ENCODE results near the gene SNX14. TPM values are rescaled to one million over a fixed set of nuclear protein-coding genes. Genes with fewer than 3 reads are reported as not detected.

Gene SNX14, protein sequence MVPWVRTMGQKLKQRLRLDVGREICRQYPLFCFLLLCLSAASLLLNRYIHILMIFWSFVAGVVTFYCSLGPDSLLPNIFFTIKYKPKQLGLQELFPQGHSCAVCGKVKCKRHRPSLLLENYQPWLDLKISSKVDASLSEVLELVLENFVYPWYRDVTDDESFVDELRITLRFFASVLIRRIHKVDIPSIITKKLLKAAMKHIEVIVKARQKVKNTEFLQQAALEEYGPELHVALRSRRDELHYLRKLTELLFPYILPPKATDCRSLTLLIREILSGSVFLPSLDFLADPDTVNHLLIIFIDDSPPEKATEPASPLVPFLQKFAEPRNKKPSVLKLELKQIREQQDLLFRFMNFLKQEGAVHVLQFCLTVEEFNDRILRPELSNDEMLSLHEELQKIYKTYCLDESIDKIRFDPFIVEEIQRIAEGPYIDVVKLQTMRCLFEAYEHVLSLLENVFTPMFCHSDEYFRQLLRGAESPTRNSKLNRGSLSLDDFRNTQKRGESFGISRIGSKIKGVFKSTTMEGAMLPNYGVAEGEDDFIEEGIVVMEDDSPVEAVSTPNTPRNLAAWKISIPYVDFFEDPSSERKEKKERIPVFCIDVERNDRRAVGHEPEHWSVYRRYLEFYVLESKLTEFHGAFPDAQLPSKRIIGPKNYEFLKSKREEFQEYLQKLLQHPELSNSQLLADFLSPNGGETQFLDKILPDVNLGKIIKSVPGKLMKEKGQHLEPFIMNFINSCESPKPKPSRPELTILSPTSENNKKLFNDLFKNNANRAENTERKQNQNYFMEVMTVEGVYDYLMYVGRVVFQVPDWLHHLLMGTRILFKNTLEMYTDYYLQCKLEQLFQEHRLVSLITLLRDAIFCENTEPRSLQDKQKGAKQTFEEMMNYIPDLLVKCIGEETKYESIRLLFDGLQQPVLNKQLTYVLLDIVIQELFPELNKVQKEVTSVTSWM
- 100 to 1,000 TPM in 3 of 4 donors, 10 to 100 TPM in 1; 91.2 to 123 (median 103) TPM for total RNA-seq

DNA sequence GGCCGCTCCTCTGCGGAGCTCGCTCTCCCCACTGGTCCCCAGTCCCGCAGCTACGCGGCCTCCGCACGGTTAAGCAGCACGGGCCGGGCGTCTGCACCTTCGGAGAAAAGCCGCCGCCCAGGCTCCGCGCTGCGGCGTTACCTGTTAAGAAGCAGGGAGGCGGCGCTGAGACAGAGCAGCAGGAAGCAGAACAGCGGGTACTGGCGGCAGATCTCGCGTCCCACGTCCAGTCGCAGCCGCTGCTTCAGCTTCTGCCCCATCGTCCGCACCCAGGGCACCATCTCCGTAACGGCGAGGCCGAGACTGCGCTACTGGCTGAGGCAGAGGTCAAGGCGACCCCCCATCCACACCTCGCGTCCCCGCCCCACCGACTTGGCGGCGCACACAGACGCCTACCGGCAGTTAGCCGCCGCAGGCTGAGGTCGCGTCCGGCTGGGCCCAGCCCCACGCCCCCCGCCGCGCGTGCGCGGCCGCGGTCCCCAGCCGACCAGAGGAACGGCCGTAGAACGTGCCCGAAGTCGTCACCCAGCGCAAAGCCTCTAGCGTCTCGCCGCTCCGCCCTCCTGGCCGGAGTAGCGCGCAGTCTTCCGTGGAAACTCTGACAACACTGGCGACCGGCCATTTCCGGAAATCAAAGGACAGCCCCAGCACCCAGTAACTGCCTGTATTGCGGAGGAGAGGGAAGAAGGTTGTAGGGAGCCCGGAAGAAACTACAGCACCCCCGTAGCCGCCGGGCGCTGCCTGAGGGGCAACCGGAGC, at the start of gene SNX14:
Gene SNX14, minus strand, starts transcription at position 421 of the 759 bp plus-strand sequence. Its CDS starts 140 bp downstream, at position 281.
- no peaks in the 10 kb centered on the region for H3K9me3 ChIP-seq
- H3K4me1 ChIP-seq = peaks cover 0 to 18% (median 5%) of the 10 kb centered on the region in 4 donors
- peak; percentile 79 to 97 (median 96) for DNase-seq
- peak within 1 kb of the TSS; percentile 83 to 99 (median 96) for H3K27ac ChIP-seq
- H3K27me3 ChIP-seq = no peaks in the 10 kb centered on the region
- H3K4me3 ChIP-seq = peak within 1 kb of the TSS; percentile 44 to 89 (median 82)
- peak; percentile 78 to 86 for TF ChIP-seq POLR2A (IDR thresholded peaks at IDR 0.05)
- TF ChIP-seq, protein P1, sequence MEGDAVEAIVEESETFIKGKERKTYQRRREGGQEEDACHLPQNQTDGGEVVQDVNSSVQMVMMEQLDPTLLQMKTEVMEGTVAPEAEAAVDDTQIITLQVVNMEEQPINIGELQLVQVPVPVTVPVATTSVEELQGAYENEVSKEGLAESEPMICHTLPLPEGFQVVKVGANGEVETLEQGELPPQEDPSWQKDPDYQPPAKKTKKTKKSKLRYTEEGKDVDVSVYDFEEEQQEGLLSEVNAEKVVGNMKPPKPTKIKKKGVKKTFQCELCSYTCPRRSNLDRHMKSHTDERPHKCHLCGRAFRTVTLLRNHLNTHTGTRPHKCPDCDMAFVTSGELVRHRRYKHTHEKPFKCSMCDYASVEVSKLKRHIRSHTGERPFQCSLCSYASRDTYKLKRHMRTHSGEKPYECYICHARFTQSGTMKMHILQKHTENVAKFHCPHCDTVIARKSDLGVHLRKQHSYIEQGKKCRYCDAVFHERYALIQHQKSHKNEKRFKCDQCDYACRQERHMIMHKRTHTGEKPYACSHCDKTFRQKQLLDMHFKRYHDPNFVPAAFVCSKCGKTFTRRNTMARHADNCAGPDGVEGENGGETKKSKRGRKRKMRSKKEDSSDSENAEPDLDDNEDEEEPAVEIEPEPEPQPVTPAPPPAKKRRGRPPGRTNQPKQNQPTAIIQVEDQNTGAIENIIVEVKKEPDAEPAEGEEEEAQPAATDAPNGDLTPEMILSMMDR (IDR thresholded peaks at IDR 0.05) = peak in 2 of 6 experiments; percentile 19 to 44
- no peaks in the 10 kb centered on the region for H3K36me3 ChIP-seq

DNA sequence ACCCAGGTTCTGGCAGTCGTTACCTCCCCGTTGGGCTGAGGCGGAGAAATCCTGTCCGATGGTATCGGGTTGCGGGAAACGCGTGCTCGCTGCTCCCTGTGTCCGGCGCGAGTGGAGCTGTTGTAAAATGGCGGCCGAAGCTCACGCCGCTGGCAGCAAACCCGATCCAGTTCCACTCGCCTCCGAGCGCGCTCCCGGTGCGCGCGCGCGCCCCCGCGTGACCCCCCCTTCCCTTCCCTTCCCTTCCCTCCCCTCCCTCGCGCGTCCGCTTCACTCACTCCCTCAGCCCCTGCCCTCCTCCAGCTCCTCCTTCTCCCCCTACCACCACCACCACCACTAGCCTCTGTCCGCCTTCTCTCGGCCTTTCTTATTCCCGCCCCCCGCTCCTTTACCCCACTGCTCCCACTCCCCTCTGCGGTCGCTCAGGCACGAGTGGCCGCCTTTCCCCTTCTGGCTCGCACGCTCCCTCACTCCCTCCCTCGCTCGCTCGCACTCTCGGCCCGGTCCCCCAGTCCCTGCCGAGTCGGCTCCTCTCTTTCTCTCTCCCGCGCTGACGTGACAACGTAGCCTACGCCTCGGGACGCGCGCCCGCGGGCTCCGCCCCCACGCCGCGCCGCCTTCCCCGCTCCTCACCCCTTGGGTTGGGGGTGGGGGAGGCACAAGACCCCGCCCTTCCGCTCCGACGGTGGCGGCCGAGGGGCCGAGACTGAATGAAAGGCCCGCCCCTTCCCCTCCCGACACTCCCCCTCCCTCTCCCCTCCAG, 49.3 kb upstream of the SNX14 start, which contains the start of gene SYNCRIP:
Gene SYNCRIP, minus strand, starts transcription at position 113 of the 763 bp plus-strand sequence. CDS start 1,447 bp downstream, outside the sequence.
- Histone ChIP-seq H3K4me1 (peaks cover 0 to 28% (median 5%) of the 10 kb centered on the region in 4 donors), H3K36me3 (peaks cover 0 to 18% (median 0%) of the 10 kb centered on the region in 3 donors), H3K9me3 (no peaks in the 10 kb centered on the region), H3K27ac (peak within 1 kb of the TSS; percentile 95 to 100 (median 100)), H3K4me3 (peak within 1 kb of the TSS; percentile 95 to 99 (median 98)), H3K27me3 (no peaks in the 10 kb centered on the region)
- peak; percentile 98 to 99 (median 98) for DNase-seq
- peak; percentile 92 to 97 for TF ChIP-seq POLR2A (IDR thresholded peaks at IDR 0.05)
- TF ChIP-seq, protein P1 (IDR thresholded peaks at IDR 0.05) = no peak

DNA sequence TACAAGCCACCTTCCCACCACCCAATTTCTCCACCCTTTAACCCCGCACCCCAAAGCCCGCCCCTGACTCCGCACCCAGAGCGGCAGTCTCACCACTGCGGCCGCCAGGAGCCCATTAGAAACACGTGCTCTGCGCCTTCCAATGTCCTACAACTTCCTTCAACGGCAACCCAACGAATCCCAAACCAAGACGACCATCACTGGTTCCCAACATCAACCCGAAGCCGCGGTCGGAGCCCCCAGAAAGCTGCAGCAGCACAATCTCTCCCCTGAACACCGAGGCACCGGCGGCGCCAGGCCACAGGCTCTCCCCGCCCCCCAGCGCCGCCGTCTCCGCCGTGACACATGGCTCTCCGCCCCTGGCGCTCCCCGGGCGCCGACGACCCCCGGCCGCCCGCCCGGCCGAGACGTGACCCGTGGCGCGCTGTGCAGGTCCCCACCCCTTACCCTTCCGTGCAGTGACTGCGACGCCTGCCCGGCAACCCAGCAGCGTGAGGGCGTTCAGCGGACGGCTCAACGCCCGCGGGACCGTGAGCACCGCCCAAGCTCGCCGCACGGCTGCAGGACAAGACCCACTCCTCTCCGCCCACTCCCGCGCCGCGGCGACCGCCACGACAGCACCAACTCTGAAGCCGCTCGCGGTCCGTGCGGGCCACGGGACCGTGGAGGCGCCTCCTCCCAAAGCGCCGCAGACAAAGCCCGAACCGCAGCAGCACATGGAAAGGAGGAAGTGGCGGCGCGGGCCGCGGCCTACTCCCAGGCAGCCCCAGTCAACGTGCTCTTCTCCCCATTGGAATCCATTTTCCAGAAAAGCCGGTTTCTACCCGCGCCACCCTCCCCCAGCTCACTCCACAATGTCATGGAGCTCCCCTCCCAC, 48.5 kb upstream of the SNX14 start:
- peak; percentile 57 to 78 (median 73) for DNase-seq
- H3K36me3 ChIP-seq = peaks cover 0 to 26% (median 0%) of the 10 kb centered on the region in 3 donors
- TF ChIP-seq, protein P1 (IDR thresholded peaks at IDR 0.05) = peak in 2 of 6 experiments; percentile 21 to 24
- no peak for TF ChIP-seq POLR2A (IDR thresholded peaks at IDR 0.05)
- H3K27me3 ChIP-seq = no peaks in the 10 kb centered on the region
- H3K9me3 ChIP-seq = no peaks in the 10 kb centered on the region
- H3K4me1 ChIP-seq = peaks cover 0 to 30% (median 5%) of the 10 kb centered on the region in 4 donors
- peak overlapping the region; percentile 95 to 99 (median 98) for H3K4me3 ChIP-seq
- peak overlapping the region; percentile 95 to 100 (median 100) for H3K27ac ChIP-seq

DNA sequence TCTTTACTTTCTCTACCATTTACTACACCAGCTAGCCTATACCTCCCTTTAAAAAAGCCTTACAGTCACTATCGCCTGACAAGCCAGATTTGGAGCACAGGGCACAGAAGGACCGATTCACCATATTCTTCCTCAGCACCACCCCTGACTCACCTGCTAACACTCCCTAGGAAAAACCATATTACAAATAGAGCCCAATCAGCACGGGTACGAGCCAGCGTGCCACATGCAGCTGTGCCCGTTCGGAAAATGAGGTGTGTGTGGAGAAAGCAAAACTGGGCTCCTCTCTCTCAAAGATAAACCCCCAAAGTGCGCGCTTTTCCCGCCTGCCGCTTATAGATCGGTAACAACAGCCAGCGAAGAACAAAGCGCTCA, 47.9 kb upstream of the SNX14 start:
- Histone ChIP-seq H3K4me1 (peaks cover 0 to 30% (median 5%) of the 10 kb centered on the region in 4 donors), H3K27me3 (no peaks in the 10 kb centered on the region), H3K4me3 (peak overlapping the region; percentile 95 to 99 (median 98)), H3K36me3 (peaks cover 0 to 32% (median 0%) of the 10 kb centered on the region in 3 donors), H3K27ac (peak overlapping the region; percentile 95 to 100 (median 100)), H3K9me3 (no peaks in the 10 kb centered on the region)
- DNase-seq = no peak
- TF ChIP-seq, protein P1 (IDR thresholded peaks at IDR 0.05) = no peak
- TF ChIP-seq POLR2A (IDR thresholded peaks at IDR 0.05) = no peak

Measured in Peyer's patch (tissue), 4 donors.